GM23338 (cell line): ENCODE measurements around the gene PEX10. TPM values are rescaled to one million over a fixed set of nuclear protein-coding genes. Genes with fewer than 3 reads are reported as not detected.
A peak's percentile ranks its signal among the peaks of the same experiment; 100 is the strongest.

Experiments
- ATAC-seq: fragments of 200-7000 bp; cut with Tn5 transposase; 3 replicates; pipeline ENCODE4 v1.9.1; 2020
- DNase-seq: peaks from one replicate; pipeline ENCODE4 v3.0.0-alpha.2; 2015; ENCODE audit warnings: low spot score
- H2AFZ ChIP-seq: fragments of 200-600 bp; sonication (generic); 2 replicates; pipeline ENCODE4 v1.8.0; 2016; ENCODE audit warnings: antibody characterized with exemption, mild to moderate bottlenecking, moderate library complexity
- H3F3A ChIP-seq: fragments of 200-600 bp; sonication (generic); replicated peaks from 2 replicates; pipeline ENCODE4 v1.8.0; 2017; ENCODE audit warnings: antibody characterized with exemption, mixed run types, low read depth
- H3K27ac ChIP-seq: fragments of 200-600 bp; sonication (generic); 2 replicates; pipeline ENCODE4 v1.6.1; 2016; ENCODE audit warnings: low read depth
- H3K27me3 ChIP-seq: fragments of 200-600 bp; sonication (generic); 2 replicates; pipeline ENCODE4 v1.8.0; 2016; ENCODE audit warnings: mild to moderate bottlenecking, mixed run types, moderate library complexity; ENCODE audit not compliant: insufficient read depth
- H3K36me3 ChIP-seq: fragments of 200-600 bp; sonication (generic); 2 replicates; pipeline ENCODE4 v1.8.0; 2016; ENCODE audit warnings: mild to moderate bottlenecking; ENCODE audit not compliant: insufficient read depth
- H3K4me1 ChIP-seq: fragments of 200-600 bp; sonication (generic); 2 replicates; pipeline ENCODE4 v1.8.0; 2016; ENCODE audit warnings: mild to moderate bottlenecking, moderate library complexity; ENCODE audit not compliant: insufficient read depth
- H3K4me2 ChIP-seq: fragments of 200-600 bp; sonication (generic); 2 replicates; pipeline ENCODE4 v1.7.1; 2017; ENCODE audit warnings: mixed run types
- H3K4me3 ChIP-seq: fragments of 200-600 bp; sonication (generic); 2 replicates; pipeline ENCODE4 v1.6.1; 2016; ENCODE audit warnings: mixed run types
- H3K79me2 ChIP-seq: fragments of 200-600 bp; sonication (generic); replicated peaks from 2 replicates; pipeline ENCODE4 v1.8.0; 2017; ENCODE audit warnings: mild to moderate bottlenecking; ENCODE audit not compliant: insufficient read depth
- H3K9me2 ChIP-seq: fragments of 200-600 bp; sonication (generic); 2 replicates; pipeline ENCODE4 v1.8.0; 2017; ENCODE audit not compliant: insufficient read depth
- H4K20me1 ChIP-seq: fragments of 200-600 bp; sonication (generic); replicated peaks from 2 replicates; pipeline ENCODE4 v1.8.0; 2017; ENCODE audit warnings: mild to moderate bottlenecking; ENCODE audit not compliant: insufficient read depth
- H3K27ac Mint-ChIP-seq: 2 replicates; pipeline ENCODE4 v1.8.0; 2020; ENCODE audit warnings: inconsistent platforms, mild to moderate bottlenecking, moderate library complexity, mixed read lengths
- H3K27me3 Mint-ChIP-seq: 3 replicates; pipeline ENCODE4 v1.8.0; 2022; ENCODE audit warnings: low read depth, mild to moderate bottlenecking, moderate library complexity, mixed read lengths, inconsistent platforms; ENCODE audit not compliant: insufficient read depth, poor library complexity
- H3K36me3 Mint-ChIP-seq: 3 replicates; pipeline ENCODE4 v1.8.0; 2021; ENCODE audit warnings: low read depth, mild to moderate bottlenecking, inconsistent platforms, moderate library complexity, mixed read lengths
- H3K4me1 Mint-ChIP-seq: 3 replicates; pipeline ENCODE4 v1.8.0; 2020; ENCODE audit warnings: mild to moderate bottlenecking, inconsistent platforms, mixed read lengths
- H3K4me3 Mint-ChIP-seq: 3 replicates; pipeline ENCODE4 v1.8.0; 2021; ENCODE audit warnings: moderate library complexity, mild to moderate bottlenecking, inconsistent platforms, mixed read lengths
- H3K9me3 Mint-ChIP-seq: 3 replicates; pipeline ENCODE4 v1.8.0; 2020; ENCODE audit warnings: moderate library complexity, mild to moderate bottlenecking, inconsistent platforms, mixed read lengths
- CTCF ChIP-seq, 2 experiments: fragments of 200-600 bp in 1 of 2; sonication (generic) in 1 of 2; conservative IDR thresholded peaks; 2 replicates each; pipeline versions ENCODE4 v1.5.1 to v1.6.1; 2016 to 2017; ENCODE audit warnings: antibody characterized with exemption in 2 of 2, low read depth in 2 of 2, mild to moderate bottlenecking in 2 of 2, moderate library complexity in 1 of 2
- EZH2 ChIP-seq: fragments of 200-600 bp; sonication (generic); IDR thresholded peaks from one replicate; pipeline ENCODE4 v1.8.0; 2017; ENCODE audit warnings: antibody characterized with exemption, mild to moderate bottlenecking, low read depth; ENCODE audit not compliant: unreplicated experiment
- ZNF462 ChIP-seq: fragments of 250-450 bp; sonication (Bioruptor Pico); IDR thresholded peaks from 2 replicates; pipeline ENCODE4 v1.5.0; 2020; ENCODE audit warnings: mild to moderate bottlenecking, moderate library complexity
- polyA plus RNA-seq: library from polyadenylated mRNA; unstranded; fragments of >200 nt; fragmentation: Nextera tagmentation; extraction: Ambion mirVana; gene quantifications from 2 replicates; pipeline ENCODE4 v1.2.1, GENCODE V29; 2016
- total RNA-seq: library from RNA; depleted of rRNA; stranded (reverse); fragments of >200 nt; shearing (Covaris generic); gene quantifications from 2 replicates; pipeline ENCODE4 v1.2.3, GENCODE V29; 2014

PEX10 gene
- total and polyA plus RNA-seq, 2 experiments from 2014 or later: 15.0 to 53.9 TPM

- H3K9me2 ChIP-seq: no peaks in the 10 kb centered on the region
- no peaks in the 10 kb centered on the region for H3K36me3 ChIP-seq
- no peaks in the 10 kb centered on the region for H3K4me1 ChIP-seq
- no peaks in the 10 kb centered on the region for H3K27me3 ChIP-seq
- no peaks in the 10 kb centered on the region for H3K9me3 Mint-ChIP-seq
- H3K4me1 Mint-ChIP-seq: no peaks in the 10 kb centered on the region
- H3K27ac ChIP-seq: no peak overlapping the region
- ATAC-seq (no peak), DNase-seq (no peak)
- no peak for TF ChIP-seq ZNF462 (CRISPR knock-in tag)
- H3K79me2 ChIP-seq: no peaks in the 10 kb centered on the region
- H3K27me3 Mint-ChIP-seq: peaks cover 4% of the 10 kb centered on the region
- no peaks in the 10 kb centered on the region; the same call in 1 of the 2 replicates for H4K20me1 ChIP-seq
- H3K36me3 Mint-ChIP-seq: peaks cover 3% of the 10 kb centered on the region; the same call in 1 of the 3 replicates
- no peak overlapping the region for H2AFZ ChIP-seq
- no peak overlapping the region for H3K4me3 Mint-ChIP-seq
- no peak overlapping the region for H3K4me2 ChIP-seq
- no peaks in the 10 kb centered on the region for H3F3A ChIP-seq
- H3K4me3 ChIP-seq: no peak overlapping the region
- H3K27ac Mint-ChIP-seq: no peak overlapping the region
These were observed 28.8 kb downstream of the PEX10 start for GRCh38 chr1:2383576-2383975.

GRCh38 chr1:2382621-2383361, 29.6 kb downstream of the PEX10 start:
- peak; percentile 83 for DNase-seq
- TF ChIP-seq CTCF (conservative IDR thresholded peaks at IDR 0.05; ENCODE audit: low read depth in 2 of 2) (peak; percentile 54 to 72), EZH2 (no peak)
- Mint-ChIP-seq H3K4me3 (no peak overlapping the region), H3K4me1 (no peaks in the 10 kb centered on the region), H3K9me3 (no peaks in the 10 kb centered on the region), H3K36me3 (no peaks in the 10 kb centered on the region), H3K27ac (no peak overlapping the region), H3K27me3 (peaks cover 4% of the 10 kb centered on the region)
- Histone ChIP-seq H3F3A (no peaks in the 10 kb centered on the region), H4K20me1 (no peaks in the 10 kb centered on the region; the same call in 1 of the 2 replicates), H3K79me2 (no peaks in the 10 kb centered on the region), H3K4me1 (no peaks in the 10 kb centered on the region), H2AFZ (no peak overlapping the region), H3K9me2 (no peaks in the 10 kb centered on the region), H3K4me3 (no peak overlapping the region), H3K4me2 (no peak overlapping the region), H3K27ac (no peak overlapping the region), H3K27me3 (no peaks in the 10 kb centered on the region), H3K36me3 (no peaks in the 10 kb centered on the region)
- peak; percentile 76 for ATAC-seq
